Hepatocyte (in vitro differentiated cells): ENCODE measurements around the gene RNF115. TPM values are rescaled to one million over a fixed set of nuclear protein-coding genes. Genes with fewer than 3 reads are reported as not detected.
"Not testable (repeated sequence)": the region's sequence is repeated elsewhere in the genome, so short reads cannot be mapped to it uniquely, and the experiment has no call there.

Source experiments
- DNase-seq: peaks from one replicate; pipeline ENCODE4 v3.0.0-alpha.2; 2016; ENCODE audit warnings: low spot score
- H2AFZ ChIP-seq: fragments of 200-600 bp; sonication (generic); 2 replicates; pipeline ENCODE4 v1.6.0; 2016; ENCODE audit warnings: antibody characterized with exemption, mild to moderate bottlenecking
- H3K27ac ChIP-seq: fragments of 200-600 bp; sonication (generic); 2 replicates; pipeline ENCODE4 v1.5.1; 2016; ENCODE audit warnings: mild to moderate bottlenecking
- H3K27me3 ChIP-seq: fragments of 200-600 bp; sonication (generic); 2 replicates; pipeline ENCODE4 v1.6.1; 2016
- H3K36me3 ChIP-seq: fragments of 200-600 bp; sonication (generic); replicated peaks from 2 replicates; pipeline ENCODE4 v1.5.1; 2016; ENCODE audit warnings: low read depth; ENCODE audit not compliant: insufficient read depth
- H3K4me1 ChIP-seq: fragments of 200-600 bp; sonication (generic); 2 replicates; pipeline ENCODE4 v1.5.1; 2016; ENCODE audit warnings: mild to moderate bottlenecking, moderate library complexity; ENCODE audit not compliant: insufficient read depth
- H3K4me2 ChIP-seq: fragments of 200-600 bp; sonication (generic); 2 replicates; pipeline ENCODE4 v1.6.0; 2016
- H3K4me3 ChIP-seq: fragments of 200-600 bp; sonication (generic); 2 replicates; pipeline ENCODE4 v1.5.1; 2016; ENCODE audit warnings: mild to moderate bottlenecking
- H3K79me2 ChIP-seq: fragments of 200-600 bp; sonication (generic); 2 replicates; pipeline ENCODE4 v1.6.0; 2017; ENCODE audit warnings: mild to moderate bottlenecking
- H3K9me2 ChIP-seq: fragments of 200-600 bp; sonication (generic); replicated peaks from 2 replicates; pipeline ENCODE4 v1.6.0; 2017; ENCODE audit warnings: mild to moderate bottlenecking; ENCODE audit not compliant: insufficient read depth
- H3K9me3 ChIP-seq: fragments of 200-600 bp; sonication (generic); 2 replicates; pipeline ENCODE4 v1.5.1; 2016; ENCODE audit warnings: low read depth, mild to moderate bottlenecking
- H4K20me1 ChIP-seq: fragments of 200-600 bp; sonication (generic); 2 replicates; pipeline ENCODE4 v1.6.0; 2016; ENCODE audit warnings: mild to moderate bottlenecking; ENCODE audit not compliant: insufficient read depth, poor library complexity, severe bottlenecking
- EZH2 ChIP-seq: fragments of 200-600 bp; sonication (generic); IDR thresholded peaks from 2 replicates; pipeline ENCODE4 v1.6.1; 2016; ENCODE audit warnings: antibody characterized with exemption, mild to moderate bottlenecking, borderline replicate concordance
- EZH2phosphoT487 ChIP-seq: fragments of 200-600 bp; sonication (generic); IDR thresholded peaks from one replicate; pipeline ENCODE4 v1.6.1; 2018; ENCODE audit warnings: antibody characterized with exemption, mild to moderate bottlenecking, low read depth, moderate library complexity; ENCODE audit not compliant: unreplicated experiment, severe bottlenecking
- WGBS: methylation state at CpG from one replicate; pipeline ENCODE4 v1.1.6; 2016; ENCODE audit warnings: low lambda C conversion rate; ENCODE audit errors: missing lambda C conversion rate; 5-methylcytosine and 5-hydroxymethylcytosine counted together
- polyA plus RNA-seq: library from polyadenylated mRNA; unstranded; fragments of >200 nt; fragmentation: Nextera tagmentation; extraction: Ambion mirVana; gene quantifications from 2 replicates; pipeline ENCODE4 v1.2.1, GENCODE V29; 2016
- total RNA-seq: library from RNA; depleted of rRNA; stranded (reverse); fragments of >200 nt; gene quantifications from 2 replicates; pipeline ENCODE4 v1.2.3, GENCODE V29; 2014
- TF ChIP-seq, protein P1 (sequence below): fragments of 200-600 bp; sonication (generic); IDR thresholded peaks from 2 replicates; pipeline ENCODE4 v1.5.1; 2016; ENCODE audit warnings: antibody characterized with exemption, mild to moderate bottlenecking; ENCODE audit not compliant: poor library complexity

Gene RNF115
- total and polyA plus RNA-seq, 2 experiments from 2014 or later, result 8.6 to 13.7 TPM

DNA sequence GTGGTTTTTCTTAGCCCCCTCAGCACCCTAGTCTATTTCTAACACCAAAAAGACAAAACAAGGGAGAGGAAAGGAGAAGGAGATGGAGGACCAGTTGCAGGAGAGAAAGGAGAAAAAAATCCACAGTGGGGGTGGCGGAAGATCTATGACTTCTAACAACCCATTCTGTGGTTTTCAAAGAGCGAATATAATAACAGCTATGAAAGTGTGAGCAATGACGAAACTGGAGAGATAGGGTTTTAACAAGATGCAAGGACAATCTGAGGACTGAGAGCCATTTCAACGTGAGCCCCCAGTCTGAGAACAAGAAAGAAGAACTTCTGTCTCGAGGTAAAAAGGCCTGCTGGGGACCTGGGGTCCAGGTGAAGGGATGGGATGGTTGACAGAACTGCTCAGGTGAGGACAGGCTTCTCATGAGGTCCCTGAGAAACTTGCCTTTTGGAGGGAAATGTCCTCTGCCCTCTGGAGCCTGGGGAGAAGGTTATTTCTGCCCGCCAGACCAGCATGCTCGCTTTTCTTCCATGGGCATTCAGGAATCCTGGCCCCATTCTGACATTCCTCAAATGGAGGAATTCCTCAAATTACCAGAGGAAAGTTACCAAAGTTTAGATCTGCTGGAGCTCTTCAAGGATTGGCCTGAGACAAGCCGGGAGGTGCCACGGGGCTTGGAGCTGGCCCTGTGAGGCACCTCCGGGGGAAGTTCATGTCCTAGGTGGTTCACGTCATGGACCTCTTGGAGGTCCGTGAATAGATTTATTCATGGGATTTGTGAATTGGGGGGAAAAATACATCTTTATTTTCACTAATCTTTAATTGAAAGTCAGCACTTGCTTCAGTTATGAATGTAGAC lies 104.4 kb downstream of the RNF115 start, which contains the start of gene CD160:
CD160 (plus strand) TSS at position 270 of the 850 bp plus-strand sequence. CDS start 8,829 bp downstream, outside the sequence.
- H3K4me2 ChIP-seq, result no peak within 1 kb of the TSS
- H3K4me3 ChIP-seq, result no peak within 1 kb of the TSS
- 90% methylated on average over 12 of the region's 12 CpGs for WGBS

DNA sequence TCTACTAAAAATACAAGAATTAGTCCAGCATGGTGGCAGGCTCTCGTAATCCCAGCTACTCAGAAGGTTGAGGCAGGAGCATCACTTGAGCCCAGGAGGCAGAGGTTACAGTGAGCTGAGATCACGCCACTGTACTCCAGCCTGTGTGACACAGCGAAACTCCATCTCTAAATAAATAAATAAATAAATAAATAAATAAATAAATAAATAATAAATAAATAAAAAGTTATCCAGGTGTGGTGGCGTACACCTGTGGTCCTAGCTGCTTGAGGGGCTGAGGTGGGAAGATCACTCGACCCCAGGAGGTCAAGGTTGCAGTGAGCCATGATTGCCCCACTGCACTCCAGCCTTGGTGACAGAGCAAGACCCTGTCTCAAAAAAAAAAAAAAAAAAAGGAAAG lies 105.4 kb downstream of the RNF115 start:
- not testable (repeated sequence) for H3K27me3 ChIP-seq, H3K4me2 ChIP-seq, H2AFZ ChIP-seq, H3K9me3 ChIP-seq, DNase-seq, H3K9me2 ChIP-seq, H3K36me3 ChIP-seq, H3K79me2 ChIP-seq, H3K27ac ChIP-seq, H3K4me3 ChIP-seq, H4K20me1 ChIP-seq
- 98% methylated on average over 5 of the region's 5 CpGs for WGBS
- H3K4me1 ChIP-seq, result peaks cover 19% of the 10 kb centered on the region

More for the DNA sequence above, 104.4 kb downstream of the RNF115 start, which contains the start of gene CD160:
- H3K79me2 ChIP-seq, result no peaks in the 10 kb centered on the region
- H3K36me3 ChIP-seq, result no peaks in the 10 kb centered on the region
- DNase-seq, result no peak
- H3K27ac ChIP-seq, result no peak within 1 kb of the TSS
- TF ChIP-seq EZH2phosphoT487 (no peak), EZH2 (no peak)
- TF ChIP-seq, protein P1, sequence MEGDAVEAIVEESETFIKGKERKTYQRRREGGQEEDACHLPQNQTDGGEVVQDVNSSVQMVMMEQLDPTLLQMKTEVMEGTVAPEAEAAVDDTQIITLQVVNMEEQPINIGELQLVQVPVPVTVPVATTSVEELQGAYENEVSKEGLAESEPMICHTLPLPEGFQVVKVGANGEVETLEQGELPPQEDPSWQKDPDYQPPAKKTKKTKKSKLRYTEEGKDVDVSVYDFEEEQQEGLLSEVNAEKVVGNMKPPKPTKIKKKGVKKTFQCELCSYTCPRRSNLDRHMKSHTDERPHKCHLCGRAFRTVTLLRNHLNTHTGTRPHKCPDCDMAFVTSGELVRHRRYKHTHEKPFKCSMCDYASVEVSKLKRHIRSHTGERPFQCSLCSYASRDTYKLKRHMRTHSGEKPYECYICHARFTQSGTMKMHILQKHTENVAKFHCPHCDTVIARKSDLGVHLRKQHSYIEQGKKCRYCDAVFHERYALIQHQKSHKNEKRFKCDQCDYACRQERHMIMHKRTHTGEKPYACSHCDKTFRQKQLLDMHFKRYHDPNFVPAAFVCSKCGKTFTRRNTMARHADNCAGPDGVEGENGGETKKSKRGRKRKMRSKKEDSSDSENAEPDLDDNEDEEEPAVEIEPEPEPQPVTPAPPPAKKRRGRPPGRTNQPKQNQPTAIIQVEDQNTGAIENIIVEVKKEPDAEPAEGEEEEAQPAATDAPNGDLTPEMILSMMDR, result no peak
- H3K9me3 ChIP-seq, result no peaks in the 10 kb centered on the region
- H2AFZ ChIP-seq, result no peak within 1 kb of the TSS
- peaks cover 17% of the 10 kb centered on the region for H3K4me1 ChIP-seq
- H4K20me1 ChIP-seq, result no peaks in the 10 kb centered on the region
- no peaks in the 10 kb centered on the region for H3K27me3 ChIP-seq
- no peaks in the 10 kb centered on the region for H3K9me2 ChIP-seq

DNA sequence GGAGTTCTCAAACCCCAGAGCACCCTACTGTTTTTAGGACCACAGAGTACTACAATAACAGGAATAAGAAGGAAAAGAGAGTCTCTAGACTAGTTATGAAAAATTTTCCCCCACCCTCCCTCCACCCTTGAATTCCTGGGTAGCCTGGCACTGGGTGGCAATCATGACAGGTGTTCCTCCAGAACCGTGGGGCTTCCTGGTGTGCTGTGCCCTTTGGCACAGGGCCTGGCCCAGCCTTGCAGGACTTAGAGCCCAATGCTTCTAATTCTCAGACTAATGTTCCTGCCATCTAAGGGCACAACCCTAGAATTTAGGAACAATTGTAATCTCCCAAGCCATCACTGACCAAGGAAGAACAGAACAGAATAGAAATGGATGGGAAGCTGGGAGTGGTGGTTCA lies 106.1 kb downstream of the RNF115 start:
- Histone ChIP-seq H3K9me2 (no peaks in the 10 kb centered on the region), H3K9me3 (no peaks in the 10 kb centered on the region), H3K4me1 (peaks cover 19% of the 10 kb centered on the region), H3K27ac (no peak overlapping the region), H4K20me1 (no peaks in the 10 kb centered on the region), H3K79me2 (no peaks in the 10 kb centered on the region), H3K36me3 (no peaks in the 10 kb centered on the region), H3K4me3 (no peak overlapping the region), H3K27me3 (no peaks in the 10 kb centered on the region), H2AFZ (no peak overlapping the region), H3K4me2 (no peak overlapping the region)
- no peak for DNase-seq
- TF ChIP-seq, protein P1, result no peak
- TF ChIP-seq EZH2 (no peak), EZH2phosphoT487 (no peak)
- WGBS, result 100% methylated on average over 1 of the region's 1 CpG

DNA sequence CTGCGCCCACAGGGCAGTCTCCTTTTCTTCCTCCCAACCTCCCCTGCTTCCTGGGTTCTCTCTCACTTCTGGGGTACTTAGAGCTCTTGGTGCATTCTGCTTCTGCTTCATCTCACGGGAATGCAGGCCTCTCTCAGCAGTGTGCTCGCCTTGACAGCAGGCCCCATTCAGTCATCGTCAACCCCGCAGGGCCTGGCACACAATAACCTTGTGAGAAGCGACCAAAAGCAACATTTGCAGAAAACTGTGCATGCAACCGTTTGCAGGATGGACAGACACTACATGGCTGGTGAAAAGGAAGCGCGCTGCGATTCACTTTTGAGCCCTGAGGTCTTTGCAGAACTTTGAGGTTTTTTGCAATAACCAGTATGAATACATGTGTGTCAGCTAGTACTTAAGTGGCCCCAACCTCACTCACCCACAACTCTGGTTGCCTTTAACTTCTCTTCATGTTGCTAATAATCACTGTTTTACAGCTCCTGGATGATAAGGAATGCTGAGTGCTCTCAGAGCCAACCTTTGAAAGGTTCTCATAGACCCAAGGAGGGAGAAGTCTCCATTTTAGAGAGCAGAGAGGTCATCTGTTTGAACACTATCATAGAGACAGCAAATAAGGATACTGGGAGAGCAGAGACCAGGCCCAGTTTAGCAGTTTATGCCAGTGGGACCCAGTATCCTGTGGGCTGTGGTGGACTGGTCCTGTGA lies 107.1 kb downstream of the RNF115 start:
- H2AFZ ChIP-seq, result no peak overlapping the region

More for the DNA sequence above, 107.1 kb downstream of the RNF115 start:
- TF ChIP-seq, protein P1, result no peak
- no peak for TF ChIP-seq EZH2
- no peak for TF ChIP-seq EZH2phosphoT487
- H3K4me2 ChIP-seq, result no peak overlapping the region
- H3K36me3 ChIP-seq, result no peaks in the 10 kb centered on the region
- no peaks in the 10 kb centered on the region for H3K9me2 ChIP-seq
- no peak for DNase-seq
- H3K27ac ChIP-seq, result no peak overlapping the region
- H4K20me1 ChIP-seq, result no peaks in the 10 kb centered on the region
- no peaks in the 10 kb centered on the region for H3K27me3 ChIP-seq
- no peak overlapping the region for H3K4me3 ChIP-seq
- peaks cover 23% of the 10 kb centered on the region for H3K4me1 ChIP-seq
- 61% methylated on average over 10 of the region's 10 CpGs for WGBS
- no peaks in the 10 kb centered on the region for H3K79me2 ChIP-seq
- no peaks in the 10 kb centered on the region for H3K9me3 ChIP-seq
